Stomach (tissue), 9 donors: ENCODE data around the gene KRTAP4-1. TPM values are rescaled to one million over a fixed set of nuclear protein-coding genes. Genes with fewer than 3 reads are reported as not detected.

Experiments
- DNase-seq, 2 donors: peaks; one replicate each; pipeline versions ENCODE4 v3.0.0 to v3.0.0-alpha.2; 2013 to 2019
- H3K27ac ChIP-seq, 5 donors: fragments of 200-600 bp in 4 of 5; sonication (generic) in 4 of 5; one replicate each; pipeline ENCODE4 v1.5.1; 2013 to 2019; ENCODE audit warnings: mild to moderate bottlenecking in 1 of 5, moderate library complexity in 1 of 5
- H3K27me3 ChIP-seq, 3 donors: fragments of 200-600 bp; sonication (generic); one replicate each; pipeline ENCODE4 v1.5.1; 2017 to 2019; ENCODE audit warnings: mixed run types in 1 of 3
- H3K36me3 ChIP-seq, 4 donors: fragments of 200-600 bp; sonication (generic); 1 replicate in 3 of 4; 2 replicates in 1 of 4; pipeline ENCODE4 v1.5.1; 2016 to 2019
- H3K4me1 ChIP-seq, 4 donors: fragments of 200-600 bp; sonication (generic); one replicate each; pipeline ENCODE4 v1.5.1; 2016 to 2019
- H3K4me3 ChIP-seq, 4 donors: fragments of 200-600 bp; sonication (generic) in 3 of 4; one replicate each; pipeline ENCODE4 v1.5.1; 2016 to 2019; ENCODE audit warnings: mild to moderate bottlenecking in 1 of 4
- H3K9me3 ChIP-seq, 4 donors: fragments of 200-600 bp; sonication (generic); one replicate each; pipeline ENCODE4 v1.5.1; 2016 to 2019
- CTCF ChIP-seq, 7 experiments: fragments of 450-650 bp in 4 of 7; fragments of 200-600 bp in 3 of 7; sonication (generic) in 3 of 7; IDR thresholded peaks; one replicate each; pipeline ENCODE4 v1.5.1; 2016 to 2019; ENCODE audit warnings: antibody characterized with exemption in 7 of 7, control low read depth in 2 of 7, mild to moderate bottlenecking in 1 of 7
- EP300 ChIP-seq: sonication (generic); formaldehyde crosslinking; IDR thresholded peaks from one replicate; pipeline ENCODE4 v1.6.1; 2017; ENCODE audit warnings: antibody characterized with exemption
- POLR2A ChIP-seq, 4 donors: fragments of 450-650 bp; IDR thresholded peaks; one replicate each; pipeline ENCODE4 v1.6.1; 2016; ENCODE audit warnings: antibody characterized with exemption in 4 of 4, control low read depth in 2 of 4, mild to moderate bottlenecking in 1 of 4, moderate library complexity in 1 of 4
- POLR2AphosphoS5 ChIP-seq, 3 donors: sonication (generic); formaldehyde crosslinking; IDR thresholded peaks; one replicate each; pipeline ENCODE4 v1.6.1; 2016; ENCODE audit warnings: antibody characterized with exemption in 3 of 3
- WGBS, 5 donors: extraction: QIAGEN DNeasy Blood & Tissue Kit in 3 of 5; methylation state at CpG; one replicate each; pipeline versions ENCODE4 v1.1.5 to v1.1.7; 2013 to 2018; 5-methylcytosine and 5-hydroxymethylcytosine counted together
- intact Hi-C: fragments of 100-400 bp; cut with DNase I; formaldehyde crosslinking; loops from one replicate; pipeline ENCODE4 v1.15.1; 2023; ENCODE audit warnings: low total_unique reads
- polyA plus RNA-seq, 3 donors: library from polyadenylated mRNA; stranded (reverse); fragments of 200-250 nt; gene quantifications; one replicate each; pipeline ENCODE4 v1.2.3, GENCODE V29; 2013
- total RNA-seq, 5 donors: library from RNA; depleted of rRNA; stranded (reverse); fragments of >200 nt; gene quantifications; one replicate each; pipeline versions ENCODE4 v1.1.0 to v1.2.3, GENCODE V29; 2014 to 2016
- donor health status: healthy with polysubstance abuse.
- donor health status: Bipolar disorder and iron deficiency.
- donor health status: healthy.

KRTAP4-1 gene
- total and polyA plus RNA-seq, 8 donors: not detected

DNA sequence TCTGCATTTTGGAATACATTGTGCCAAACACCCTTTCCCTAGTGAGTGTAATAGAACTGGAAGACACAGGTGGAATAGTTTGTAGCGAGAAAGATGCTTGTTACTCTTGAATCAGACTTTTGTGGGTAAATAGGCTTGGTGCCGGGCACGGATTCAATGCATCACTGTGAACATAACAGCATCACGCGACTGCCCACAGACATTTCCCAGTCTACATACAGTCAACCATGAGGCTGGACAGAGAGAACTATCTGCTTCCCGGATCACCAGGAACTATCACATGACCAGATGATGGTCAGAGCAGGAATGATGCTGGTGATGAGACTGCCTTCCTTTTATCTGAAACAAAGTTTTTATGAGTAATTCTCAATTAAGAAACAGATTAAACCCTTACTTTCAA, 41.3 kb upstream of the KRTAP4-1 start:
- Histone ChIP-seq H3K9me3 (no peaks in the 10 kb centered on the region), H3K27ac (no peak overlapping the region), H3K4me1 (no peaks in the 10 kb centered on the region), H3K27me3 (no peaks in the 10 kb centered on the region), H3K4me3 (no peak overlapping the region), H3K36me3 (no peaks in the 10 kb centered on the region)
- intact Hi-C loops: no loop called here
- 89 to 95% (median 92%) methylated on average over 6 of the region's 6 CpGs for WGBS, 5 donors
- TF ChIP-seq POLR2A (IDR thresholded peaks at IDR 0.05): no peak
- TF ChIP-seq EP300: no peak
- no peak for TF ChIP-seq POLR2AphosphoS5 (IDR thresholded peaks at IDR 0.05)
- TF ChIP-seq CTCF (IDR thresholded peaks at IDR 0.05): no peak
- DNase-seq: no peak

GRCh38 chr17:41223821-41224220, 39.1 kb upstream of the KRTAP4-1 start:
- H3K9me3 ChIP-seq: peaks cover 0 to 3% (median 0%) of the 10 kb centered on the region in 4 donors
- intact Hi-C loops: no loop called here
- no peaks in the 10 kb centered on the region for H3K27me3 ChIP-seq
- WGBS, 5 donors: 71 to 79% (median 75%) methylated on average over 2 of the region's 2 CpGs
- no peak overlapping the region for H3K4me3 ChIP-seq
- TF ChIP-seq EP300 (no peak), POLR2AphosphoS5 (IDR thresholded peaks at IDR 0.05) (no peak), CTCF (IDR thresholded peaks at IDR 0.05) (no peak), POLR2A (IDR thresholded peaks at IDR 0.05) (no peak)
- H3K36me3 ChIP-seq: no peaks in the 10 kb centered on the region
- no peaks in the 10 kb centered on the region for H3K4me1 ChIP-seq
- no peak overlapping the region for H3K27ac ChIP-seq
- DNase-seq: no peak

- Histone ChIP-seq H3K9me3 (peaks cover 0 to 3% (median 0%) of the 10 kb centered on the region in 4 donors), H3K27me3 (peaks cover 0 to 17% (median 11%) of the 10 kb centered on the region in 3 donors), H3K4me3 (no peak overlapping the region), H3K4me1 (no peaks in the 10 kb centered on the region), H3K36me3 (no peaks in the 10 kb centered on the region), H3K27ac (no peak overlapping the region)
- intact Hi-C loops: no loop called here
- DNase-seq: no peak
- TF ChIP-seq CTCF (IDR thresholded peaks at IDR 0.05) (no peak), EP300 (no peak), POLR2AphosphoS5 (IDR thresholded peaks at IDR 0.05) (no peak), POLR2A (IDR thresholded peaks at IDR 0.05) (no peak)
- WGBS, 5 donors: 73 to 80% (median 76%) methylated on average over 1 of the region's 1 CpG
Observed at GRCh38 chr17:41215681-41216080, 31.0 kb upstream of the KRTAP4-1 start.

GRCh38 chr17:41212524-41213169, 27.9 kb upstream of the KRTAP4-1 start:
- H3K27ac ChIP-seq: no peak overlapping the region
- no peaks in the 10 kb centered on the region for H3K36me3 ChIP-seq

More at GRCh38 chr17:41212524-41213169, 27.9 kb upstream of the KRTAP4-1 start:
- Histone ChIP-seq H3K27me3 (peaks cover 0 to 30% (median 11%) of the 10 kb centered on the region in 3 donors), H3K9me3 (no peaks in the 10 kb centered on the region), H3K4me1 (no peaks in the 10 kb centered on the region), H3K4me3 (no peak overlapping the region)
- WGBS, 5 donors: 61 to 72% (median 65%) methylated on average over 7 of the region's 7 CpGs
- DNase-seq: peak in 1 of 2 donors; percentile 3
- intact Hi-C loops: no loop called here
- no peak for TF ChIP-seq POLR2AphosphoS5 (IDR thresholded peaks at IDR 0.05)
- TF ChIP-seq POLR2A (IDR thresholded peaks at IDR 0.05): no peak
- TF ChIP-seq EP300: no peak
- no peak for TF ChIP-seq CTCF (IDR thresholded peaks at IDR 0.05)
